GM19099 (cell line): ENCODE results near the gene ACRV1.

Experiments
- POLR2A ChIP-seq: IDR thresholded peaks from 3 replicates; pipeline ENCODE4 v1.6.1; 2011; ENCODE audit warnings: low read depth; ENCODE audit not compliant: insufficient read length; ENCODE audit errors: extremely low read depth

Gene ACRV1

GRCh38 chr11:125680747-125681146 is at the start of gene ACRV1:
Gene ACRV1 (minus strand): TSS chr11:125680847. CDS start chr11:125680780, 67 bp downstream.
- TF ChIP-seq POLR2A = no peak

GRCh38 chr11:125728969-125729368 is 48.3 kb upstream of the ACRV1 start:
- no peak for TF ChIP-seq POLR2A

GRCh38 chr11:125724125-125724524 is 43.5 kb upstream of the ACRV1 start:
- TF ChIP-seq POLR2A = no peak

GRCh38 chr11:125720781-125721180 is 40.1 kb upstream of the ACRV1 start:
- no peak for TF ChIP-seq POLR2A

GRCh38 chr11:125701858-125702621 is 21.4 kb upstream of the ACRV1 start:
- TF ChIP-seq POLR2A = no peak

GRCh38 chr11:125701018-125701610 is 20.5 kb upstream of the ACRV1 start:
- no peak for TF ChIP-seq POLR2A

GRCh38 chr11:125694951-125695350 is 14.3 kb upstream of the ACRV1 start:
- TF ChIP-seq POLR2A = no peak

- no peak for TF ChIP-seq POLR2A
Observed at GRCh38 chr11:125692887-125693286, 12.2 kb upstream of the ACRV1 start.

- TF ChIP-seq POLR2A = no peak
Observed at GRCh38 chr11:125690006-125690405, 9.4 kb upstream of the ACRV1 start.

GRCh38 chr11:125689274-125689859 is 8.7 kb upstream of the ACRV1 start:
- no peak for TF ChIP-seq POLR2A

- TF ChIP-seq POLR2A = no peak
Observed at GRCh38 chr11:125688632-125689031, 8.0 kb upstream of the ACRV1 start.

- TF ChIP-seq POLR2A = no peak
Observed at GRCh38 chr11:125688066-125688465, 7.4 kb upstream of the ACRV1 start.

- TF ChIP-seq POLR2A = no peak
Observed at GRCh38 chr11:125685228-125685627, 4.6 kb upstream of the ACRV1 start.

- no peak for TF ChIP-seq POLR2A
Observed at GRCh38 chr11:125679837-125680236, 810 bp downstream of the ACRV1 start.

GRCh38 chr11:125679397-125679796 is 1.2 kb downstream of the ACRV1 start:
- TF ChIP-seq POLR2A = no peak

- no peak for TF ChIP-seq POLR2A
Observed at GRCh38 chr11:125675196-125675595, 5.5 kb downstream of the ACRV1 start.
